SKM-1 (cell line): ENCODE results near the gene LRRC25.

ENCODE experiments used
- DNase-seq: peaks from one replicate; lab custom pipeline; 2025; ENCODE audit not compliant: unreplicated experiment; lab: John Stamatoyannopoulos, UW

LRRC25 gene

GRCh38 chr19:18348171-18348570 is 49.3 kb downstream of the LRRC25 start:
- DNase-seq: no peak

- DNase-seq: no peak
Observed at GRCh38 chr19:18346091-18346490, 51.3 kb downstream of the LRRC25 start.

- no peak for DNase-seq
Observed at GRCh38 chr19:18345296-18345695, 52.1 kb downstream of the LRRC25 start.

GRCh38 chr19:18344582-18344950 is 52.9 kb downstream of the LRRC25 start:
- DNase-seq: no peak

GRCh38 chr19:18342090-18342632 is 55.3 kb downstream of the LRRC25 start:
- no peak for DNase-seq
